HepG2 (cell line): ENCODE data around the gene LSM3. TPM values are rescaled to one million over a fixed set of nuclear protein-coding genes. Genes with fewer than 3 reads are reported as not detected.
"Not testable (repeated sequence)": the region's sequence is repeated elsewhere in the genome, so short reads cannot be mapped to it uniquely, and the experiment has no call there.

Experiments
- ATAC-seq: fragments of 200-7000 bp; cut with Tn5 transposase; 3 replicates; pipeline ENCODE4 v1.9.1; 2020; ENCODE audit warnings: mild to moderate bottlenecking, moderate library complexity
- BruUV-seq: library from RNA; stranded (reverse); fragments of 400-500 nt; replicated peaks from 2 replicates; lab custom pipeline; 2021; lab: Mats Ljungman, UMichigan
- CTCF ChIA-PET: fragments of 300-600 bp; formaldehyde crosslinking; extraction: SDS; loops from one replicate; lab custom pipeline; 2021; ENCODE audit warnings: low total read pairs, inconsistent platforms, low intra/inter-chr PET ratio; lab: Yijun Ruan, JAX
- POLR2A ChIA-PET: fragments of 350-600 bp; sonication (Branson Sonifier 250); formaldehyde crosslinking; loops from one replicate; lab custom pipeline; 2020; ENCODE audit warnings: antibody characterized with exemption, inconsistent platforms; lab: Yijun Ruan, JAX
- DNase-seq: peaks from one replicate; pipeline ENCODE4 v3.0.0-alpha.2; 2015; ENCODE audit warnings: low spot score
- FAIRE-seq: peaks from 3 replicates; lab custom pipeline; 2011; peaks lifted over from hg19 to GRCh38; lab: Jason Lieb, UNC
- H2AFZ ChIP-seq: one replicate; pipeline ENCODE4 v1.6.1; 2011; ENCODE audit warnings: low read length, inconsistent platforms
- H3K27ac ChIP-seq: fragments of 300-600 bp; 3 replicates; pipeline ENCODE4 v1.8.0; 2011; ENCODE audit warnings: mixed run types, mild to moderate bottlenecking, mixed read lengths, low read length, inconsistent platforms; ENCODE audit not compliant: insufficient read depth; ENCODE audit errors: extremely low read length
- H3K27me3 ChIP-seq, 2 experiments: fragments of 200-600 bp in 1 of 2; 2 replicates in 1 of 2; 3 replicates in 1 of 2; pipeline versions ENCODE4 v1.6.0 to v1.8.0; 2011; ENCODE audit warnings: low read length in 2 of 2, mild to moderate bottlenecking in 2 of 2, moderate library complexity in 2 of 2, inconsistent platforms in 1 of 2; ENCODE audit not compliant: insufficient read depth in 2 of 2, control insufficient read depth in 1 of 2
- H3K36me3 ChIP-seq, 2 experiments: fragments of 200-600 bp in 1 of 2; replicated peaks in 1 of 2; 2 replicates in 1 of 2; 3 replicates in 1 of 2; pipeline versions ENCODE4 v1.5.1 to v1.8.0; 2011; ENCODE audit warnings: low read length in 2 of 2, inconsistent platforms in 1 of 2; ENCODE audit not compliant: insufficient read depth in 2 of 2, control insufficient read depth in 1 of 2
- H3K4me1 ChIP-seq: 2 replicates; pipeline ENCODE4 v1.5.1; 2012; ENCODE audit warnings: low read length, inconsistent platforms; ENCODE audit not compliant: insufficient read depth
- H3K4me2 ChIP-seq: 2 replicates; pipeline ENCODE4 v1.6.0; 2011; ENCODE audit warnings: low read depth, low read length, inconsistent platforms
- H3K4me3 ChIP-seq, 3 experiments: fragments of 200-600 bp in 1 of 3; sonication (generic), shearing (Covaris generic) in 1 of 3; replicated peaks in 1 of 3; 2 replicates each; pipeline ENCODE4 v1.5.1; 2011 to 2016; ENCODE audit warnings: low read length in 3 of 3, inconsistent platforms in 2 of 3, low read depth in 2 of 3, mild to moderate bottlenecking in 2 of 3, control low read depth in 1 of 3, mixed read lengths in 1 of 3; ENCODE audit not compliant: insufficient read depth in 1 of 3
- H3K79me2 ChIP-seq: one replicate; pipeline ENCODE4 v1.6.1; 2011; ENCODE audit warnings: low read length, inconsistent platforms; ENCODE audit not compliant: insufficient read depth
- H3K9ac ChIP-seq: 2 replicates; pipeline ENCODE4 v1.6.0; 2011; ENCODE audit warnings: mild to moderate bottlenecking, low read depth, low read length, inconsistent platforms; ENCODE audit not compliant: insufficient read depth
- H3K9me3 ChIP-seq: 2 replicates; pipeline ENCODE4 v1.5.1; 2012; ENCODE audit warnings: mild to moderate bottlenecking, low read length
- H4K20me1 ChIP-seq: 2 replicates; pipeline ENCODE4 v1.6.0; 2011; ENCODE audit warnings: inconsistent platforms, mild to moderate bottlenecking, low read length, moderate library complexity; ENCODE audit not compliant: insufficient read depth
- HOXA3 ChIP-seq: sonication (generic); formaldehyde crosslinking; IDR thresholded peaks from 2 replicates; pipeline ENCODE4 v1.5.0; 2020; ENCODE audit warnings: missing genetic modification reagents
- WGBS: methylation state at CpG from one replicate; pipeline ENCODE4 v1.1.6; 2017; ENCODE audit warnings: low lambda C conversion rate; 5-methylcytosine and 5-hydroxymethylcytosine counted together
- in situ Hi-C: cut with HindIII; loops from 2 replicates; pipeline ENCODE4 v1.10.0; 2017; ENCODE audit warnings: low pct_unique_long_range_greater_than_20kb; ENCODE audit not compliant: extremely low pct_ligation_motif_present
- intact Hi-C: fragments of 100-400 bp; cut with micrococcal nuclease; formaldehyde crosslinking; loops from one replicate; pipeline ENCODE4 v1.10.0; 2022; ENCODE audit not compliant: unreplicated experiment
- polyA plus RNA-seq, 8 experiments: library from polyadenylated mRNA; depleted of rRNA in 3 of 8; stranded (reverse) in 7 of 8; unstranded in 1 of 8; fragments of >200 nt; fragmentation: Illumina TruSeq in 4 of 8; extraction: Trizol in 4 of 8; gene quantifications; 2 replicates each; pipeline versions ENCODE4 v1.2.1 to v1.2.3, GENCODE V29; 2011 to 2016; ENCODE audit warnings: low read depth in 4 of 8, missing spikeins in 1 of 8, mixed read lengths in 1 of 8; ENCODE audit not compliant: insufficient read depth in 1 of 8
- total RNA-seq, 5 experiments: library from RNA; depleted of rRNA; stranded (reverse); fragments of >200 nt; fragmentation: Illumina TruSeq; extraction: Trizol; gene quantifications; 2 replicates each; pipeline ENCODE4 v1.2.3, GENCODE V29; 2016; ENCODE audit warnings: low read depth in 1 of 5

The LSM3 gene
- total and polyA plus RNA-seq, 2 of the 13 experiments (the other 11 are each of a cell fraction or from before 2014, with no cell fraction given), result 5.1 to 19.4 TPM

- Histone ChIP-seq H3K4me3 (no peak overlapping the region), H3K9me3 (peaks cover 6% of the 10 kb centered on the region; the same call in 1 of the 2 replicates), H3K27ac (no peak overlapping the region), H2AFZ (no peak overlapping the region), H3K4me1 (peaks cover 27% of the 10 kb centered on the region), H3K4me2 (no peak overlapping the region), H3K79me2 (no peaks in the 10 kb centered on the region), H3K9ac (no peak overlapping the region), H4K20me1 (no peaks in the 10 kb centered on the region), H3K27me3 (peaks cover 0 to 3% of the 10 kb centered on the region in 2 experiments; a peak in 1 of 5 replicates), H3K36me3 (no peaks in the 10 kb centered on the region)
- no peak for TF ChIP-seq HOXA3
- no peak for ATAC-seq
- BruUV-seq, result no TSS peak
- FAIRE-seq, result no peak
- WGBS, result 57% methylated on average over 8 of the region's 8 CpGs
- DNase-seq, result no peak
- ChIA-PET POLR2A (no interaction called here), CTCF (no interaction called here)
- in situ Hi-C loops (no loop called here), intact Hi-C loops (no loop called here)
Measured at GRCh38 chr3:14228681-14229470, 50.3 kb downstream of the LSM3 start.

GRCh38 chr3:14229695-14230094, 51.1 kb downstream of the LSM3 start:
- FAIRE-seq, POLR2A ChIA-PET, H3K79me2 ChIP-seq, H3K36me3 ChIP-seq, H3K27me3 ChIP-seq, H3K4me2 ChIP-seq, in situ Hi-C loops, H3K4me3 ChIP-seq, H2AFZ ChIP-seq, intact Hi-C loops, H3K9me3 ChIP-seq, ATAC-seq, H3K27ac ChIP-seq, DNase-seq, CTCF ChIA-PET, H4K20me1 ChIP-seq, BruUV-seq, H3K9ac ChIP-seq: not testable (repeated sequence)
- H3K4me1 ChIP-seq, result peaks cover 34% of the 10 kb centered on the region
- WGBS, result 79% methylated on average over 4 of the region's 6 CpGs
